ENCODE data around the gene NPAS2. TPM values are rescaled to one million over a fixed set of nuclear protein-coding genes. Genes with fewer than 3 reads are reported as not detected.
A peak's percentile ranks its signal among the peaks of the same experiment; 100 is the strongest.

NPAS2 gene
- total and polyA plus RNA-seq, 2 of the 8 experiments (the other 6 are each of a cell fraction or from before 2014, with no cell fraction given): 1.8 to 1.9 TPM

DNA sequence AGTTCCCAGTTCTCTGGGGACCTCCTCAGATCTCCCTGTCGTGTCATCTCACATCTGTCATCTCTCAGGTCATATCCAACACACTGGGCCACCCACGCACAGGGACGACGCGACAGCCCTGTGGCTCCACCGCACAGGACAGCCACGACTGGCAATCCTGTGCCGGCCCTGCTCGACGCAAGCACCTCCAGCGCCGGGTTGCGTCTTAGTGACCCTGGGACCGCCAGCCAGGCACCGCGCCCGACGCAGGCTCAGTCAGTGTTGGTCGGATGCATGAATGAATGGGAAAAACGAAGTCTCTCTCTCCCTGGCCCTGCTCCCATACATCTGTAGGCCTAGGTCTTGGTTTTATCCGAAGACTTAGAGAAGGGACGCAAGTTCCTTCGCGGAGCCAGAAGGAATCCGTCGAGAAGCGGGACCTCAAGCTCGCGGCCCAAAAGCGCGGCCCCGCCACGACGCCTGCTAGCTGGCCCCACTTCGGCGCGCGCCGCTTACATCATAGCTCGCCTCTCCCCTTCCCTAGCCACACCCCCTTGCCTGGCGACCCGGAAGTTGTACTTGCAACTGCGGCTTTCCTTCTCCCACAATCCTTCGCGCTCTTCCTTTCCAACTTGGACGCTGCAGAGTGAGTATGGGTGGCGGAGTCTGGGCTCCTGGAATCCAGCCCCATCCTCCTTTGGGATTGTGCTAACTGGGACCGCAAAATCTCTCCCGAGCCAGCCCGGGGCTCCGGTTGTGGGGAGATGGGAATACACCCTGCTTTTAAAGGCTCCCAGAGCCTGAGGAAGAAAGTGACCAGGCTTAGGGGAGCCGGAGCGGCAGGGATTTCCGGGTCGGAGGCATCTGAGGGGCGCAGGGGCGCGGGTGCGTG is 182.0 kb downstream of the NPAS2 start, which contains the start of gene RPL31:
Gene RPL31, plus strand, starts transcription at position 599 of the 871 bp plus-strand sequence. CDS start 413 bp downstream, outside the sequence.
- H3K36me3 ChIP-seq (ENCODE audit: control insufficient read depth in 2 of 4, insufficient read depth in 4 of 4, low read length in 3 of 4): peaks cover 27 to 44% (median 38%) of the 10 kb centered on the region in 4 experiments
- no peak within 1 kb of the TSS; the same call in 1 of the 2 replicates for H2BK15ac ChIP-seq (ENCODE audit: low read length)
- no peak for FAIRE-seq
- ChIA-PET POLR2A (ENCODE audit: partially characterized antibody) (interaction anchor here (0.6 to 8.5 kb wide), 56 partner anchors 9 to 603 kb away, joined by 3 to 151 read pairs (median 5); partner anchors contain the start of genes CNOT11, NPAS2, PDCL3 and TBC1D8), CTCF (ENCODE audit: partially characterized antibody) (interaction anchor here (0.6 to 2.5 kb wide), 7 partner anchors 11 to 407 kb away, joined by 3 to 9 read pairs (median 4); no protein-coding TSS in a partner anchor)
- H3K23me2 ChIP-seq (ENCODE audit: low read depth, low read length): peaks cover 8% of the 10 kb centered on the region
- peaks cover 6 to 33% of the 10 kb centered on the region in 2 experiments for H3K79me2 ChIP-seq (ENCODE audit: control insufficient read depth in 1 of 2, insufficient read depth in 2 of 2, low read length in 2 of 2)
- H3K4me2 ChIP-seq (ENCODE audit: insufficient read depth in 1 of 2, low read depth in 2 of 2, low read length in 2 of 2): peak within 1 kb of the TSS; percentile 92
- peak within 1 kb of the TSS; percentile 89 for H3K14ac ChIP-seq (ENCODE audit: insufficient read length)
- peak within 1 kb of the TSS; percentile 95 for H3K18ac ChIP-seq (ENCODE audit: extremely low read depth, low read length)
- peaks cover 3% of the 10 kb centered on the region for H3K79me1 ChIP-seq (ENCODE audit: low read depth, low read length)
- peak within 1 kb of the TSS; percentile 88 to 99 (median 94) for H3K4me3 ChIP-seq (ENCODE audit: extremely low read depth in 1 of 4, insufficient read depth in 2 of 4, low read depth in 3 of 4, low read length in 4 of 4)
- H4K5ac ChIP-seq (ENCODE audit: insufficient read length, low read depth, low read length): peak within 1 kb of the TSS; percentile 94
- H4K91ac ChIP-seq (replicated peaks; ENCODE audit: insufficient read length, low read length): peak within 1 kb of the TSS; percentile 93
- H3K9me3 ChIP-seq (ENCODE audit: insufficient read depth in 2 of 2, low read depth in 1 of 2, low read length in 1 of 2): no peaks in the 10 kb centered on the region
- H3K27me3 ChIP-seq (replicated peaks in 1 of 4; ENCODE audit: control insufficient read depth in 3 of 4, extremely low read depth in 1 of 4, insufficient read depth in 3 of 4, low read length in 3 of 4): peaks cover 0 to 7% (median 2%) of the 10 kb centered on the region in 4 experiments; a peak in 3 of 7 replicates
- peak within 1 kb of the TSS; percentile 88 for H3K4ac ChIP-seq (replicated peaks; ENCODE audit: insufficient read length, low read depth, low read length)
- peak within 1 kb of the TSS; percentile 28 for H2BK120ac ChIP-seq (replicated peaks; ENCODE audit: low read depth, low read length)
- H3K23ac ChIP-seq (ENCODE audit: insufficient read length): no peak within 1 kb of the TSS
- peaks cover 5 to 10% (median 8%) of the 10 kb centered on the region in 4 experiments; a peak in 6 of 7 replicates for H3K4me1 ChIP-seq (replicated peaks in 1 of 4; ENCODE audit: control insufficient read depth in 3 of 4, insufficient read depth in 4 of 4, low read length in 3 of 4)
- peak within 1 kb of the TSS; percentile 90; the same call in 1 of the 2 replicates for H2AFZ ChIP-seq (ENCODE audit: low read length)
- peak within 1 kb of the TSS; percentile 90 to 98 (median 96) for H3K9ac ChIP-seq (replicated peaks in 1 of 4; ENCODE audit: extremely low read depth in 1 of 4, low read depth in 3 of 4, low read length in 3 of 4)
- H2BK5ac ChIP-seq (ENCODE audit: low read depth, low read length): peak within 1 kb of the TSS; percentile 84
- peak within 1 kb of the TSS; percentile 88 for H2AK5ac ChIP-seq (ENCODE audit: low read depth, low read length)
- H4K8ac ChIP-seq (ENCODE audit: extremely low read depth, insufficient read depth, low read length): peak within 1 kb of the TSS; percentile 97
- peaks cover 12 to 23% of the 10 kb centered on the region in 2 experiments for H4K20me1 ChIP-seq (replicated peaks in 1 of 2; ENCODE audit: control insufficient read depth in 1 of 2, insufficient read depth in 2 of 2, low read length in 2 of 2)
- H2BK12ac ChIP-seq (ENCODE audit: low read depth, low read length): peak within 1 kb of the TSS; percentile 72; the same call in 1 of the 2 replicates
- H3K27ac ChIP-seq (ENCODE audit: low read depth, low read length): peak within 1 kb of the TSS; percentile 91
- peak within 1 kb of the TSS; percentile 87 for H3K56ac ChIP-seq (replicated peaks; ENCODE audit: insufficient read length, low read depth, low read length)
- peak; percentile 91 to 96 for DNase-seq (ENCODE audit: low read depth in 1 of 2, low spot score in 2 of 2)
- H2BK20ac ChIP-seq (ENCODE audit: low read length): 0 out of 2 replicates have a peak within 1 kb of the TSS, but pooled peaks have one; percentile 48
- 2% methylated on average over 56 of the region's 59 CpGs; no CpG with 5 or more reads in 1 of the 2 experiments for WGBS, 2 experiments (ENCODE audit: extremely low coverage in 1 of 2, insufficient coverage in 1 of 2, insufficient read length in 1 of 2, insufficient replicate concordance in 2 of 2, low coverage in 1 of 2, low lambda C conversion rate in 2 of 2, missing lambda C conversion rate in 1 of 2)
- TF ChIP-seq SRF (IDR thresholded peaks at IDR 0.05; ENCODE audit: low read depth, low read length): 0 out of 2 replicates have a peak, but pooled peaks have one; percentile 43
- no peak for TF ChIP-seq HDAC6 (IDR thresholded peaks at IDR 0.05; ENCODE audit: low read depth, low read length)
- TF ChIP-seq POLR2AphosphoS5 (IDR thresholded peaks at IDR 0.05; ENCODE audit: low read depth, low read length): peak; percentile 99
- TF ChIP-seq CHD2 (IDR thresholded peaks at IDR 0.05; ENCODE audit: low read length): peak; percentile 50; the same call in 1 of the 2 replicates
- peak; percentile 68 for TF ChIP-seq CEBPB (IDR thresholded peaks at IDR 0.05; ENCODE audit: low read depth, low read length)
- TF ChIP-seq NANOG (IDR thresholded peaks at IDR 0.05; ENCODE audit: insufficient read depth, low read depth, low read length, poor library complexity, severe bottlenecking): no peak
- 0 out of 2 replicates have a peak, but pooled peaks have one; percentile 12 for TF ChIP-seq EGR1 (IDR thresholded peaks at IDR 0.05; ENCODE audit: borderline replicate concordance, low read depth, low read length)
- peak; percentile 86 to 99 for TF ChIP-seq POLR2A (IDR thresholded peaks at IDR 0.05; ENCODE audit: control extremely low read depth in 1 of 2, low read depth in 2 of 2, low read length in 2 of 2)
- no peak for TF ChIP-seq EP300 (IDR thresholded peaks at IDR 0.05; ENCODE audit: borderline replicate concordance in 1 of 2, low read depth in 2 of 2, low read length in 2 of 2)
- TF ChIP-seq MAFK (IDR thresholded peaks at IDR 0.05; ENCODE audit: low read depth, low read length): no peak
- TF ChIP-seq KDM4A (IDR thresholded peaks at IDR 0.05; ENCODE audit: low read depth, low read length, severe bottlenecking): peak; percentile 80

All from H1 (cell line).